ENCODE measurements around the gene UGT2A2.

The UGT2A2 gene

GRCh38 chr4:69610484-69610883 lies 29.0 kb downstream of the UGT2A2 start:
- no peaks in the 10 kb centered on the region for H3K9me3 ChIP-seq
- DNase-seq (ENCODE audit: low spot score in 2 of 2), result no peak
- no peaks in the 10 kb centered on the region for H3K4me1 ChIP-seq
- H3K4me3 ChIP-seq, result no peak overlapping the region
- H3K36me3 ChIP-seq (replicated peaks), result no peaks in the 10 kb centered on the region
- H3K27me3 ChIP-seq (ENCODE audit: low read depth), result no peaks in the 10 kb centered on the region
- in situ Hi-C loops (cut with MboI; ENCODE audit: low sequenced_read_pairs), result no loop called here

- no peaks in the 10 kb centered on the region for H3K4me1 ChIP-seq
- in situ Hi-C loops (cut with MboI; ENCODE audit: low sequenced_read_pairs), result no loop called here
- no peaks in the 10 kb centered on the region for H3K9me3 ChIP-seq
Observed at GRCh38 chr4:69601065-69601464, 38.4 kb downstream of the UGT2A2 start.

GRCh38 chr4:69600013-69600412 lies 39.4 kb downstream of the UGT2A2 start:
- in situ Hi-C loops (cut with MboI; ENCODE audit: low sequenced_read_pairs), result no loop called here
- no peak for DNase-seq (ENCODE audit: low spot score in 2 of 2)
- Histone ChIP-seq H3K4me3 (no peak overlapping the region), H3K27me3 (ENCODE audit: low read depth) (no peaks in the 10 kb centered on the region), H3K36me3 (replicated peaks) (no peaks in the 10 kb centered on the region), H3K4me1 (no peaks in the 10 kb centered on the region), H3K9me3 (no peaks in the 10 kb centered on the region)

More at GRCh38 chr4:69601065-69601464, 38.4 kb downstream of the UGT2A2 start:
- Histone ChIP-seq H3K36me3 (replicated peaks) (no peaks in the 10 kb centered on the region), H3K4me3 (no peak overlapping the region), H3K27me3 (ENCODE audit: low read depth) (no peaks in the 10 kb centered on the region)
- DNase-seq (ENCODE audit: low spot score in 2 of 2), result no peak

- no peak for DNase-seq (ENCODE audit: low spot score in 2 of 2)
- Histone ChIP-seq H3K4me3 (no peak overlapping the region), H3K27me3 (ENCODE audit: low read depth) (no peaks in the 10 kb centered on the region), H3K4me1 (no peaks in the 10 kb centered on the region), H3K9me3 (no peaks in the 10 kb centered on the region), H3K36me3 (replicated peaks) (no peaks in the 10 kb centered on the region)
- in situ Hi-C loops (cut with MboI; ENCODE audit: low sequenced_read_pairs), result no loop called here
Observed at GRCh38 chr4:69594382-69594781, 45.1 kb downstream of the UGT2A2 start.

- Histone ChIP-seq H3K9me3 (no peaks in the 10 kb centered on the region), H3K36me3 (replicated peaks) (no peaks in the 10 kb centered on the region), H3K4me1 (no peaks in the 10 kb centered on the region), H3K27me3 (ENCODE audit: low read depth) (no peaks in the 10 kb centered on the region), H3K4me3 (no peak overlapping the region)
- DNase-seq (ENCODE audit: low spot score in 2 of 2), result no peak
- in situ Hi-C loops (cut with MboI; ENCODE audit: low sequenced_read_pairs), result no loop called here
Observed at GRCh38 chr4:69591364-69591763, 48.1 kb downstream of the UGT2A2 start.

- H3K4me3 ChIP-seq, result no peak overlapping the region
- in situ Hi-C loops (cut with MboI; ENCODE audit: low sequenced_read_pairs), result no loop called here
- no peaks in the 10 kb centered on the region for H3K36me3 ChIP-seq (replicated peaks)
- no peak for DNase-seq (ENCODE audit: low spot score in 2 of 2)
- H3K9me3 ChIP-seq, result no peaks in the 10 kb centered on the region
- H3K4me1 ChIP-seq, result no peaks in the 10 kb centered on the region
- H3K27me3 ChIP-seq (ENCODE audit: low read depth), result no peaks in the 10 kb centered on the region
Observed at GRCh38 chr4:69589884-69590283, 49.6 kb downstream of the UGT2A2 start.

- no peaks in the 10 kb centered on the region for H3K27me3 ChIP-seq (ENCODE audit: low read depth)
- in situ Hi-C loops (cut with MboI; ENCODE audit: low sequenced_read_pairs), result no loop called here
- no peak for DNase-seq (ENCODE audit: low spot score in 2 of 2)
Observed at GRCh38 chr4:69584135-69584534, 55.3 kb downstream of the UGT2A2 start.

GRCh38 chr4:69583543-69583942 lies 55.9 kb downstream of the UGT2A2 start:
- no peaks in the 10 kb centered on the region for H3K4me1 ChIP-seq
- no peak overlapping the region for H3K4me3 ChIP-seq
- no peaks in the 10 kb centered on the region for H3K9me3 ChIP-seq
- in situ Hi-C loops (cut with MboI; ENCODE audit: low sequenced_read_pairs), result no loop called here
- H3K36me3 ChIP-seq (replicated peaks), result no peaks in the 10 kb centered on the region
- no peak for DNase-seq (ENCODE audit: low spot score in 2 of 2)
- H3K27me3 ChIP-seq (ENCODE audit: low read depth), result no peaks in the 10 kb centered on the region

More at GRCh38 chr4:69584135-69584534, 55.3 kb downstream of the UGT2A2 start:
- Histone ChIP-seq H3K9me3 (no peaks in the 10 kb centered on the region), H3K36me3 (replicated peaks) (no peaks in the 10 kb centered on the region), H3K4me3 (no peak overlapping the region), H3K4me1 (no peaks in the 10 kb centered on the region)

- H3K27me3 ChIP-seq (ENCODE audit: low read depth), result no peaks in the 10 kb centered on the region
- DNase-seq (ENCODE audit: low spot score in 2 of 2), result no peak
- H3K4me3 ChIP-seq, result no peak overlapping the region
- no peaks in the 10 kb centered on the region for H3K9me3 ChIP-seq
- no peaks in the 10 kb centered on the region for H3K36me3 ChIP-seq (replicated peaks)
- in situ Hi-C loops (cut with MboI; ENCODE audit: low sequenced_read_pairs), result no loop called here
- no peaks in the 10 kb centered on the region for H3K4me1 ChIP-seq
Observed at GRCh38 chr4:69577245-69577644, 62.2 kb downstream of the UGT2A2 start.

- DNase-seq (ENCODE audit: low spot score in 2 of 2), result no peak
- no peaks in the 10 kb centered on the region for H3K4me1 ChIP-seq
- no peaks in the 10 kb centered on the region for H3K36me3 ChIP-seq (replicated peaks)
- no peaks in the 10 kb centered on the region for H3K27me3 ChIP-seq (ENCODE audit: low read depth)
- no peaks in the 10 kb centered on the region for H3K9me3 ChIP-seq
- in situ Hi-C loops (cut with MboI; ENCODE audit: low sequenced_read_pairs), result no loop called here
- H3K4me3 ChIP-seq, result no peak overlapping the region
Observed at GRCh38 chr4:69576251-69576877, 63.1 kb downstream of the UGT2A2 start.

- in situ Hi-C loops (cut with MboI; ENCODE audit: low sequenced_read_pairs), result no loop called here
- no peaks in the 10 kb centered on the region for H3K27me3 ChIP-seq (ENCODE audit: low read depth)
- no peaks in the 10 kb centered on the region for H3K4me1 ChIP-seq
- no peaks in the 10 kb centered on the region for H3K9me3 ChIP-seq
- H3K36me3 ChIP-seq (replicated peaks), result no peaks in the 10 kb centered on the region
- no peak for DNase-seq (ENCODE audit: low spot score in 2 of 2)
- no peak overlapping the region for H3K4me3 ChIP-seq
Observed at GRCh38 chr4:69568787-69569186, 70.7 kb downstream of the UGT2A2 start.

- in situ Hi-C loops (cut with MboI; ENCODE audit: low sequenced_read_pairs), result no loop called here
- no peak for DNase-seq (ENCODE audit: low spot score in 2 of 2)
- H3K9me3 ChIP-seq, result no peaks in the 10 kb centered on the region
Observed at GRCh38 chr4:69563424-69563823, 76.0 kb downstream of the UGT2A2 start.

GRCh38 chr4:69549651-69550050 lies 89.8 kb downstream of the UGT2A2 start:
- Histone ChIP-seq H3K9me3 (no peaks in the 10 kb centered on the region), H3K27me3 (ENCODE audit: low read depth) (no peaks in the 10 kb centered on the region), H3K4me1 (no peaks in the 10 kb centered on the region), H3K36me3 (replicated peaks) (no peaks in the 10 kb centered on the region), H3K4me3 (no peak overlapping the region)
- in situ Hi-C loops (cut with MboI; ENCODE audit: low sequenced_read_pairs), result no loop called here
- DNase-seq (ENCODE audit: low spot score in 2 of 2), result no peak

More at GRCh38 chr4:69563424-69563823, 76.0 kb downstream of the UGT2A2 start:
- H3K4me1 ChIP-seq, result no peaks in the 10 kb centered on the region
- no peaks in the 10 kb centered on the region for H3K36me3 ChIP-seq (replicated peaks)
- H3K27me3 ChIP-seq (ENCODE audit: low read depth), result no peaks in the 10 kb centered on the region
- no peak overlapping the region for H3K4me3 ChIP-seq

GRCh38 chr4:69546134-69546765 lies 93.2 kb downstream of the UGT2A2 start:
- H3K4me3 ChIP-seq, result no peak overlapping the region
- in situ Hi-C loops (cut with MboI; ENCODE audit: low sequenced_read_pairs), result no loop called here
- H3K4me1 ChIP-seq, result no peaks in the 10 kb centered on the region
- no peak for DNase-seq (ENCODE audit: low spot score in 2 of 2)
- no peaks in the 10 kb centered on the region for H3K27me3 ChIP-seq (ENCODE audit: low read depth)
- no peaks in the 10 kb centered on the region for H3K36me3 ChIP-seq (replicated peaks)
- no peaks in the 10 kb centered on the region for H3K9me3 ChIP-seq

All from HAP-1 (cell line).